HEK293 (cell line): ENCODE data around the gene SS18L1.

Source experiments
- CTCF ChIP-seq: fragments of 450-650 bp; formaldehyde crosslinking; IDR thresholded peaks from 2 replicates; pipeline ENCODE4 v1.5.1; 2016; ENCODE audit warnings: missing biosample characterization, missing genetic modification characterization
- ZNF121 ChIP-seq: fragments of 450-650 bp; formaldehyde crosslinking; IDR thresholded peaks from 2 replicates; pipeline ENCODE4 v1.5.1; 2016; ENCODE audit warnings: missing biosample characterization, missing genetic modification characterization
- ZNF776 ChIP-seq: fragments of 450-650 bp; formaldehyde crosslinking; IDR thresholded peaks from 2 replicates; pipeline ENCODE4 v1.5.0; 2017; ENCODE audit warnings: missing biosample characterization, missing genetic modification characterization, borderline replicate concordance

GRCh38 chr20:62195075-62195405, 51.5 kb downstream of the SS18L1 start:
- TF ChIP-seq CTCF (tag by site-specific recombination) (no peak), ZNF121 (tag by site-specific recombination) (no peak), ZNF776 (tag by site-specific recombination) (no peak)
